ENCODE data around the gene TRAPPC6A. TPM values are rescaled to one million over a fixed set of nuclear protein-coding genes. Genes with fewer than 3 reads are reported as not detected.

The TRAPPC6A gene
- total RNA-seq, 1 donor from 2014 or later = 86.2 TPM

DNA sequence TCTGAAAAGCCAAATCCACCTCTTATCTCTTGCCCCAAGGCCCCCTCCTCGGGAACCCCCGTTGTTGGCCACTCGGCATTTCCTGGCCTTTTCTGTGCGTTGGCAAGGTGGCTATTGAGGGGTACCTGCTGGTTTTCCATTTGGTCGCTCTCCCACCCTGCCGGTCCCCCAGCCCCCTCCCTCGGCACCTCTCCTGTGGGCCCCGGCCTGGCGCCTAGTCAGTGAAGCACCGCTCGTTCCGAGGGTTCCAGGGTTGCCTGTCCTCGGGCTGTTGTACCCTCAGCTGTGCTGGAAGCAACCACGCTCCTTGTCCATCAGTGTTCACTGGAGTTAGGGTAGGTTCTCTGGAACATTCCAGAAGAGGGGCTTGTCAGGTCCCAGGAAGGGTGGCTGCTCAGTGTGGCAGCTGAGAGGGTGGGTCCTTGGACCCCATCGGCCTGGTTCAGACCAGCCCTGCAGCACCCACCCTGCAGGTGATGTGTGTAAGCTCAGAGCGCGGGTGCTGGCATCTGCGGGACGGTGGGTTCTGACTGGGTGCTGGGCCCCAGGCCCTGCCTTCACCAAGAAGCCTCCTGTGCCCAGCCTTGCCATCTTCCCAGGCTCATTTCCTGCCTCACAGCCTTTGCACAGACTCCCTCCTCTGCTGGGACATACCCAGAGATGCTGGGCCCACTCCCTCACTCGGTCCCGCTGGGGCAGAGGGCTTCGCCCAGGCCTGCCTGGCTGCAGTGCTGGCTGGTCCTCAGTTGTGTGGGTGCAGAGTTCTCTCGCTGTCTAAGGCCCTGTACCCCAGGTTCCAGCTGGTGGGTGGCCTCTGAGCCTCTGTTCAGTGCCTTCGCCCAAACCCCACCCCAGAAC, 38.5 kb downstream of the TRAPPC6A start:
- H3K27me3 Mint-ChIP-seq (ENCODE audit: unreplicated experiment) = peaks cover 10% of the 10 kb centered on the region
- peaks cover 18% of the 10 kb centered on the region for H3K4me1 Mint-ChIP-seq (ENCODE audit: unreplicated experiment)
- no peak overlapping the region for H3K27ac Mint-ChIP-seq (ENCODE audit: unreplicated experiment)
- H3K9me3 Mint-ChIP-seq (ENCODE audit: unreplicated experiment) = no peaks in the 10 kb centered on the region
- peaks cover 18% of the 10 kb centered on the region for H3K36me3 Mint-ChIP-seq (ENCODE audit: low read depth, unreplicated experiment)
- TF ChIP-seq, protein P1, sequence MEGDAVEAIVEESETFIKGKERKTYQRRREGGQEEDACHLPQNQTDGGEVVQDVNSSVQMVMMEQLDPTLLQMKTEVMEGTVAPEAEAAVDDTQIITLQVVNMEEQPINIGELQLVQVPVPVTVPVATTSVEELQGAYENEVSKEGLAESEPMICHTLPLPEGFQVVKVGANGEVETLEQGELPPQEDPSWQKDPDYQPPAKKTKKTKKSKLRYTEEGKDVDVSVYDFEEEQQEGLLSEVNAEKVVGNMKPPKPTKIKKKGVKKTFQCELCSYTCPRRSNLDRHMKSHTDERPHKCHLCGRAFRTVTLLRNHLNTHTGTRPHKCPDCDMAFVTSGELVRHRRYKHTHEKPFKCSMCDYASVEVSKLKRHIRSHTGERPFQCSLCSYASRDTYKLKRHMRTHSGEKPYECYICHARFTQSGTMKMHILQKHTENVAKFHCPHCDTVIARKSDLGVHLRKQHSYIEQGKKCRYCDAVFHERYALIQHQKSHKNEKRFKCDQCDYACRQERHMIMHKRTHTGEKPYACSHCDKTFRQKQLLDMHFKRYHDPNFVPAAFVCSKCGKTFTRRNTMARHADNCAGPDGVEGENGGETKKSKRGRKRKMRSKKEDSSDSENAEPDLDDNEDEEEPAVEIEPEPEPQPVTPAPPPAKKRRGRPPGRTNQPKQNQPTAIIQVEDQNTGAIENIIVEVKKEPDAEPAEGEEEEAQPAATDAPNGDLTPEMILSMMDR (IDR thresholded peaks at IDR 0.05; ENCODE audit: unreplicated experiment) = no peak
- H3K4me3 Mint-ChIP-seq (ENCODE audit: unreplicated experiment) = no peak overlapping the region
- DNase-seq (ENCODE audit: low spot score) = no peak

DNA sequence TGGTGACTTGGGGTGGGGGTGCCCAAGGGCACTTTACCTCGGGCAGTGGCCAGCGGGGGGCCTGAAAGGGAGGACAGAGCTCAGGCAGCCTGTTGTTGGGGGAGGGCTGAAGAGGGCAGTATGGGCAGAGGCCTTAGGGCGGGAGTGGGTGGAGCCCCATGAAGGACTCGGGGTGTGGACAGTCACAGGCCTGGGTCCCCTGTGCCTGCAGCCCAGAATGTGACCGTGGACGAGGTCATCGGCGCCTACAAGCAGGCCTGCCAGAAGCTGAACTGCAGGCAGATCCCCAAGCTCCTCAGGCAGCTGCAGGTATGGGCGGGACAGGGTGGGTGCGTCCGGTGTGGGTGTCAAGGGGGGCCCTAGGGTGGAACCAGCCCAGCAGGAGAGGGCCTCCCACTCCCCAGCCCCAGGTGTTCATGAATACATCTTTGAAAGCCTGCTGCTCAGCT, 39.7 kb downstream of the TRAPPC6A start:
- no peak for DNase-seq (ENCODE audit: low spot score)
- Mint-ChIP-seq H3K27ac (ENCODE audit: unreplicated experiment) (no peak overlapping the region), H3K9me3 (ENCODE audit: unreplicated experiment) (no peaks in the 10 kb centered on the region), H3K4me3 (ENCODE audit: unreplicated experiment) (no peak overlapping the region), H3K27me3 (ENCODE audit: unreplicated experiment) (peaks cover 10% of the 10 kb centered on the region), H3K4me1 (ENCODE audit: unreplicated experiment) (peaks cover 21% of the 10 kb centered on the region), H3K36me3 (ENCODE audit: low read depth, unreplicated experiment) (peaks cover 18% of the 10 kb centered on the region)
- TF ChIP-seq, protein P1 (IDR thresholded peaks at IDR 0.05; ENCODE audit: unreplicated experiment) = no peak

DNA sequence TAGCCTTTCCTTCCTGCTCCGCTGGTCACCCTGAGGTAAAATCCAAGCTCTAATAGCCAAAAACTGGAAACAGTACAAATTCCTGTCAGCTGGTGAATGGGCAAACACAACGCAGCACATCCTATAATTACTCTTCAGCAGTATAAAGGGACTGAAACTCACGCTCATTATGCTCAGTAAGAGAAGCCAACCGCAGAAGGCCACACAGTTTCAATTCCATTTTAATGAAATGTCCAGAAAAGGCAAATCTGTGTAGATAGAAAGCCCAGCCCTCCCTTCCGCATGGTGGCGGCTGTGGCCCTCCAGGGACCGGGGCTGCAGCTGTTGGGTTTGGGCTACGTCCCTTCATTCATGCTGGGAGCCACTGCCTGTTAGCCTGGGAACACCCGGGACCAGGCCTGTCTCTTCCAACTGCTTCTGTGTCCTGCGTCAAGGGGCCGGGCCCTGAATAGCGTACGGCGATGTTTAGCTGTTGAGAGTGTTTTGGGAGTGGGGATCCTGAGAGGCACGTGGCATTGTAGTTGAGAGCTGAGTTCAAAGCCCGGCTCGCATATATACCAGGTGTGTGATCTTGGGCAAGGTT, 40.8 kb downstream of the TRAPPC6A start:
- Mint-ChIP-seq H3K27ac (ENCODE audit: unreplicated experiment) (peak overlapping the region; percentile 72), H3K4me3 (ENCODE audit: unreplicated experiment) (peak overlapping the region; percentile 57), H3K27me3 (ENCODE audit: unreplicated experiment) (peaks cover 5% of the 10 kb centered on the region), H3K4me1 (ENCODE audit: unreplicated experiment) (peaks cover 21% of the 10 kb centered on the region), H3K9me3 (ENCODE audit: unreplicated experiment) (no peaks in the 10 kb centered on the region), H3K36me3 (ENCODE audit: low read depth, unreplicated experiment) (peaks cover 10% of the 10 kb centered on the region)
- DNase-seq (ENCODE audit: low spot score) = no peak
- TF ChIP-seq, protein P1 (IDR thresholded peaks at IDR 0.05; ENCODE audit: unreplicated experiment) = no peak

DNA sequence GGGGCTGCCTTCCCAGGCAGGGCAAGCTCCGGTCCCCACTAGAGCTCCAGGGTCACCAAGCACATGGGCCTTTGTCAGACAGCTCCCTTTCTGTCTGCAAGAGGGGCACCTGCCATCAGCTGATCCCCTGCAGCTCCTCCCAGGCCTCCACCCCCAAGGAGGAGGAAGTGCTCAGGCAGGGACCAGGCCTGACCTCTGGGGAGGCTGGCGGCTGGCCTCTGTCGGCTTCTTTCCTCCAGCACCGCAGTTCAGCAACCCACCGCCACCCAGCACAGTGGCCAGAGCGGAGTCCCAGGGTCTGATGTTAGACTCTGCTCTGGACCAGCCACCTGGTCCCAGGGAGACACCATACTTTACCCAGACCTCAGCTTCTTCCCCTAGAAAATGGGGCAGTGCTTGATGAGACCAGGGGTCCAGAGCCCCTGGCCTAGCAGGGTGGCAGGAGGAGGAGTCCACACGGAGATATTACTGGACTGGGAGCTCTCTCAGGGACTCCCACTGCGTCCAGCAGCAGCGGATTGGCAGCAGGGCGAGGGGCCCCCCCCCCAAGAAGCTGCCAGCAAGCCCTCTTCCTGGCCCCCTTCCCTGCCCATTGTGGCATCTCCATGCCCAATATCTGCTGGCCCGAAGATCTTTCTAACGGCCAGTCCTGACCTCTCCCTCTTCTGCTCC, 41.4 kb downstream of the TRAPPC6A start:
- DNase-seq (ENCODE audit: low spot score) = no peak
- H3K4me1 Mint-ChIP-seq (ENCODE audit: unreplicated experiment) = peaks cover 21% of the 10 kb centered on the region
- H3K27me3 Mint-ChIP-seq (ENCODE audit: unreplicated experiment) = peaks cover 5% of the 10 kb centered on the region
- TF ChIP-seq, protein P1 (IDR thresholded peaks at IDR 0.05; ENCODE audit: unreplicated experiment) = no peak
- peak overlapping the region; percentile 64 for H3K27ac Mint-ChIP-seq (ENCODE audit: unreplicated experiment)
- H3K9me3 Mint-ChIP-seq (ENCODE audit: unreplicated experiment) = no peaks in the 10 kb centered on the region
- H3K4me3 Mint-ChIP-seq (ENCODE audit: unreplicated experiment) = peak overlapping the region; percentile 57
- H3K36me3 Mint-ChIP-seq (ENCODE audit: low read depth, unreplicated experiment) = peaks cover 9% of the 10 kb centered on the region
